OCI-M2 (cell line): ENCODE results near the gene SEC16B.

Source experiments
- DNase-seq: peaks from one replicate; lab custom pipeline; 2025; ENCODE audit not compliant: unreplicated experiment; lab: John Stamatoyannopoulos, UW

The SEC16B gene

GRCh38 chr1:177909416-177909815 lies 60.4 kb downstream of the SEC16B start:
- no peak for DNase-seq

- DNase-seq, result no peak
Measured at GRCh38 chr1:177907000-177907399, 62.9 kb downstream of the SEC16B start.

DNA sequence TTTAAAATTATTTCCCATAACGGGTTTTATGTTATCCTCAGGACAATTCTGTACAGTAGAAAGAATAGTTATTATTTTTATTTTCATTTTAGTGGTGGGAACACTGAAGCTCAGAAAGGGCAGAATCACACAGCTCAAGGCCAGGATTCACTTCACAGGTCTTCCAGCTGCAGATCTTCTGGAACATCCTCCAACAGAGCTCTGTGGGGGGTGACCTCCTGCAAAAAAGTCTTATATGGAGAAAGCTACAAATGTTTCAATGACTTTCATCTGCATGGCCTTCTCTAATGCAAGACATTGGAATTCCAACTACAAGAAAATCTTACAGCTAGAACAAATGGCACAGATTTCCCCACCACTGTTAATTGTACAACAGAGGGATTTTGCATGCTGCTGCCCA lies 64.2 kb downstream of the SEC16B start:
- no peak for DNase-seq

DNA sequence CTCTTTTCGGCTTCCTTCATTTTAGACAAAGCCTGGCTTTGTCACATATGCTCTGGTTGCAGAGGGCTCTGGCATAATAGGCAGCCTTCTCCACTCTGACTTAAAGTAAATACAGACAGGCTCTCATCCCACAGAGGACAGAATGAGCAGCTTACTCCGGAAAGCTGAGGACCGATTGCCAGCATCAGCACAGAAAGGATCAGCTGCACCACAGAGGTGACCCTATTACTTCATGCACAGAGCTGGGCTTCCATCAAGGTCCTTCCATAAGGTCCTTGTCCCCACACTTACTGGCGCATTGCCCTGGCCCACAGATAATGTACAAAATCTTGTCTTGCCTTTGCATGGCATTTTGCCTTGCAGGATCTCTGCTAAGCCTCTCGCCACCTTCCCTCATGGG lies 67.6 kb downstream of the SEC16B start:
- no peak for DNase-seq

DNA sequence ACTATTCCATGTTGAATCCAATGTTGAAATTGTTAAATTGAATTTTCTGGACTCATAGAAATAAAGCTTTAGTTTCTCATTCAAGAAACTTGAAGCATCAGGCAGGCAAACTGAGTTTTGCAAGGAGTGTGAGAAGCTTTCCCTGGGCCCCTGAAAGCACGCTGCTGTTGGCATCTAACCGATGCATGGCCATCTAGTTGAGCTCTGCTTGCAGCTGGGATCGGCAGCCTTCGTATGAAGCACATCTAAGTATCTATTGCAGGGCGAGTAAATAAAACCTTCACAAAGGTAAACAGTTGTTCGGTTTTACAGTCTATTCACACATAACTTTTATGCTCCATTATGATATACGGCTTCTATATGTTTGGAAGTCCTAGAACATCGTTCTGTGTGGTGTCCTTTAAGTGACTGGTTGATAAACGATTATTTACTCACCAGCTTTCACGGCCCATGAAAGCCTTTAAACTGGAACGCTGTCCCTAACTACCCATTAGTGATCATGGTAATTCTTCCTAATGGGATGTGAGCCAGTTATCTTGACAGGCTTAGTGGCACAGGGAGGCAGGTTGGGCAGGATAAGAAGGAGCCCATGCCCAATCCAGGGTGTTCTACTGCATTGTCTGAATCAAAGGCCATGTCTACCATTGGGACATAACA lies 71.7 kb downstream of the SEC16B start:
- DNase-seq, result no peak

GRCh38 chr1:177897281-177897997 lies 72.4 kb downstream of the SEC16B start:
- DNase-seq, result no peak
